HG03196 (cell line): ENCODE results near the gene DNAH17.

Source experiments
- ATAC-seq: cut with Tn5 transposase; IDR thresholded peaks from one replicate; pipeline ENCODE4 v1.9.1; 2021; ENCODE audit not compliant: unreplicated experiment

The DNAH17 gene

GRCh38 chr17:78419970-78420815 lies 157.0 kb downstream of the DNAH17 start:
- no peak for ATAC-seq

- ATAC-seq = no peak
Observed at GRCh38 chr17:78418326-78419026, 158.7 kb downstream of the DNAH17 start.

- no peak for ATAC-seq
Observed at GRCh38 chr17:78417531-78417909, 159.7 kb downstream of the DNAH17 start.

GRCh38 chr17:78416791-78417530 lies 160.2 kb downstream of the DNAH17 start:
- no peak for ATAC-seq

GRCh38 chr17:78415821-78416711 lies 161.1 kb downstream of the DNAH17 start:
- no peak for ATAC-seq

- ATAC-seq = no peak
Observed at GRCh38 chr17:78414178-78415162, 162.7 kb downstream of the DNAH17 start.

- ATAC-seq = no peak
Observed at GRCh38 chr17:78412403-78412802, 164.8 kb downstream of the DNAH17 start.

- no peak for ATAC-seq
Observed at GRCh38 chr17:78411241-78411857, 165.8 kb downstream of the DNAH17 start.

GRCh38 chr17:78409191-78409928 lies 167.8 kb downstream of the DNAH17 start:
- no peak for ATAC-seq

- no peak for ATAC-seq
Observed at GRCh38 chr17:78408476-78409050, 168.6 kb downstream of the DNAH17 start.

GRCh38 chr17:78407387-78408000 lies 169.7 kb downstream of the DNAH17 start:
- ATAC-seq = no peak

GRCh38 chr17:78406920-78407319 lies 170.3 kb downstream of the DNAH17 start:
- no peak for ATAC-seq

GRCh38 chr17:78406396-78406795 lies 170.8 kb downstream of the DNAH17 start:
- ATAC-seq = no peak

- no peak for ATAC-seq
Observed at GRCh38 chr17:78403822-78404221, 173.4 kb downstream of the DNAH17 start.

- no peak for ATAC-seq
Observed at GRCh38 chr17:78401891-78402290, 175.3 kb downstream of the DNAH17 start.

- ATAC-seq = no peak
Observed at GRCh38 chr17:78401246-78401645, 175.9 kb downstream of the DNAH17 start.

GRCh38 chr17:78400581-78401240 lies 176.5 kb downstream of the DNAH17 start:
- no peak for ATAC-seq
